ENCODE data around the gene ZDHHC16. TPM values are rescaled to one million over a fixed set of nuclear protein-coding genes. Genes with fewer than 3 reads are reported as not detected.

ZDHHC16 gene
- total and polyA plus RNA-seq, 2 donors (not counting 1 experiment from before 2014, with no cell fraction given) = 24.1 to 41.5 TPM

DNA sequence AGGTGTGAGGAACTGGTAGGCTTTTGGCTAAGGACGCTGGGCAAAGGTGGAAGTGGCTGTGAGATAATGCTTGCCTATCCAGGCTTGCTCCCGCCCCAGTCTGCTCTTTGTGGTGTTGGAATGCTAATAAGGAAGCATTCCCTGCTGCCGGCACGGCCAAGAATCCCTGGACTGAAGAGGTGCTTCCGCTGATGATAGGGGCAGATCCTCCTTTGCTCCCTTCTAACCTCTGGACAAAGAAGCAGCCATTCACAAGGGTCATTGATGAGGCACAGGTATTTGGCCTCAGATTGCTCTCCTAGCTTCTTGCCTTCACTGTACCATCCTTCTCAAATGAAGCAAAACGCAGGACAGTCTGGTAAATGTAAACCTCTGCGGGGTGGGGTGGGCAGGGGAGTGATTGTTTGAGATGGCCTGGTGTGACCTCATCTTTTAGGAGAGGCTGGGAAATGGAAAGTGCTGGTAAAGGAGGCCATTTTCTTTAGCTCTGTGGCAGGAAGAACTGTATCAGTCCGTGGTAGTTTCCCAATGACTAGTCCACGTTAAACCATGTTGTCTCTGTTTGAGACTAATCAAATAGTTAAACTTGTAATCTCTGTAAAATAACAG, 18.3 kb upstream of the ZDHHC16 start:
- DNase-seq (no peak), ATAC-seq (ENCODE audit: low read depth) (no peak)
- no peaks in the 10 kb centered on the region for H3K27me3 Mint-ChIP-seq
- H3K27ac Mint-ChIP-seq = peak overlapping the region; percentile 63
- no peaks in the 10 kb centered on the region for H3K9me3 Mint-ChIP-seq (ENCODE audit: insufficient read depth)
- H3K9ac ChIP-seq (ENCODE audit: low read length) = no peak overlapping the region
- no peak overlapping the region for H2AFZ ChIP-seq (ENCODE audit: insufficient read depth, low read depth, low read length, poor library complexity, severe bottlenecking)
- TF ChIP-seq, protein P1, sequence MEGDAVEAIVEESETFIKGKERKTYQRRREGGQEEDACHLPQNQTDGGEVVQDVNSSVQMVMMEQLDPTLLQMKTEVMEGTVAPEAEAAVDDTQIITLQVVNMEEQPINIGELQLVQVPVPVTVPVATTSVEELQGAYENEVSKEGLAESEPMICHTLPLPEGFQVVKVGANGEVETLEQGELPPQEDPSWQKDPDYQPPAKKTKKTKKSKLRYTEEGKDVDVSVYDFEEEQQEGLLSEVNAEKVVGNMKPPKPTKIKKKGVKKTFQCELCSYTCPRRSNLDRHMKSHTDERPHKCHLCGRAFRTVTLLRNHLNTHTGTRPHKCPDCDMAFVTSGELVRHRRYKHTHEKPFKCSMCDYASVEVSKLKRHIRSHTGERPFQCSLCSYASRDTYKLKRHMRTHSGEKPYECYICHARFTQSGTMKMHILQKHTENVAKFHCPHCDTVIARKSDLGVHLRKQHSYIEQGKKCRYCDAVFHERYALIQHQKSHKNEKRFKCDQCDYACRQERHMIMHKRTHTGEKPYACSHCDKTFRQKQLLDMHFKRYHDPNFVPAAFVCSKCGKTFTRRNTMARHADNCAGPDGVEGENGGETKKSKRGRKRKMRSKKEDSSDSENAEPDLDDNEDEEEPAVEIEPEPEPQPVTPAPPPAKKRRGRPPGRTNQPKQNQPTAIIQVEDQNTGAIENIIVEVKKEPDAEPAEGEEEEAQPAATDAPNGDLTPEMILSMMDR (IDR thresholded peaks at IDR 0.05) = no peak
- no peak for TF ChIP-seq EZH2 (IDR thresholded peaks at IDR 0.05; ENCODE audit: borderline replicate concordance, insufficient read depth, low read depth, low read length, poor library complexity, severe bottlenecking)
- peaks cover 7% of the 10 kb centered on the region for H4K20me1 ChIP-seq (ENCODE audit: control insufficient read depth, insufficient read depth, low read length, poor library complexity, severe bottlenecking)
- peak overlapping the region; percentile 16 to 35 for H3K27ac ChIP-seq (ENCODE audit: low read length in 2 of 2)
- H3K4me1 Mint-ChIP-seq = peaks cover 43% of the 10 kb centered on the region
- intact Hi-C loops (cut with micrococcal nuclease) = no loop called here
- H3K4me2 ChIP-seq (replicated peaks; ENCODE audit: low read depth, low read length, poor library complexity, severe bottlenecking) = peak overlapping the region; percentile 83
- ChIA-PET POLR2A (interaction anchor here (0.6 kb wide), 1 partner anchor 57 kb away, joined by 6 read pairs; no protein-coding TSS in a partner anchor), CTCF (interaction anchor here (1.0 to 1.2 kb wide), 3 partner anchors 15 to 149 kb away, joined by 3 read pairs; partner anchors contain the start of gene RRP12)
- H3K4me1 ChIP-seq (ENCODE audit: control insufficient read depth in 2 of 2, insufficient read depth in 2 of 2, low read length in 2 of 2) = peaks cover 21 to 31% of the 10 kb centered on the region in 2 donors
- peaks cover 35% of the 10 kb centered on the region for H3K79me2 ChIP-seq (ENCODE audit: control insufficient read depth, insufficient read depth, low read length)
- H3K4me3 ChIP-seq (ENCODE audit: control extremely low read depth in 1 of 5, extremely low read depth in 1 of 5, insufficient read depth in 1 of 5, low read depth in 2 of 5, low read length in 4 of 5) = peak overlapping the region in 2 of 5 experiments; percentile 68 to 87
- no peaks in the 10 kb centered on the region for H3K27me3 ChIP-seq (replicated peaks in 1 of 4; ENCODE audit: control extremely low read depth in 1 of 4, control insufficient read depth in 3 of 4, insufficient read depth in 4 of 4, low read length in 3 of 4)
- H3K36me3 ChIP-seq (replicated peaks in 1 of 2; ENCODE audit: control extremely low read depth in 1 of 2, control insufficient read depth in 1 of 2, extremely low read depth in 1 of 2, insufficient read depth in 2 of 2, low read length in 1 of 2) = peaks cover 5 to 33% of the 10 kb centered on the region in 2 experiments
- H3K4me3 Mint-ChIP-seq = peak overlapping the region; percentile 97
- no peaks in the 10 kb centered on the region for H3K9me3 ChIP-seq (ENCODE audit: control extremely low read depth in 1 of 3, control insufficient read depth in 2 of 3, insufficient read depth in 1 of 3, low read length in 2 of 3)
- WGBS (ENCODE audit: insufficient coverage) = 79% methylated on average over 5 of the region's 9 CpGs

DNA sequence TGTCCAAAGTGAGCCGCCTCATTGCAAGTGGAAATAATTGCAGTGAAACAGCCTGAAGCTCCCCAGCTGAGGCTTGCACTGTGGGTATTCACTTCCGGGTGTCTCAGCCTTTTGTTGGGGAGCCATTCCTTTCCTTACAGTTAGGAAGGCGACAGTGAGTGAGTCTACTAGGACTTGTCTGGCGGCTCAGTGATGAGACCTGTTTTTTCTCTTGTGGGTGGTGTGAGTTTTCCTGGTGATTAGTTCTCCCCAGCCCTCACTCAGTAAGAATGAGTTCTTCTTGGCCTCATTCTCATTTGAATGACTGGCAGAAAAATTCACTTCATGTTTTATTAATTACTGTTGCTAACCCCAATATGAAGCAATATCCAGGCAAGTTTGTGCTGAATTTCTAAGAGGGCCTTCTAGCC, 17.4 kb upstream of the ZDHHC16 start:
- POLR2A ChIA-PET = no interaction called here
- intact Hi-C loops (cut with micrococcal nuclease) = no loop called here
- no peaks in the 10 kb centered on the region for H3K9me3 ChIP-seq (ENCODE audit: control extremely low read depth in 1 of 3, control insufficient read depth in 2 of 3, insufficient read depth in 1 of 3, low read length in 2 of 3)
- WGBS (ENCODE audit: insufficient coverage) = no CpG with 5 or more reads among the region's 4 CpGs
- peak overlapping the region in 1 of 2 donors; percentile 40 for H3K27ac ChIP-seq (ENCODE audit: low read length in 2 of 2)
- peaks cover 35% of the 10 kb centered on the region for H3K79me2 ChIP-seq (ENCODE audit: control insufficient read depth, insufficient read depth, low read length)
- H3K27ac Mint-ChIP-seq = peak overlapping the region; percentile 50
- H3K4me1 Mint-ChIP-seq = peaks cover 39% of the 10 kb centered on the region
- DNase-seq = no peak
- H4K20me1 ChIP-seq (ENCODE audit: control insufficient read depth, insufficient read depth, low read length, poor library complexity, severe bottlenecking) = peaks cover 7% of the 10 kb centered on the region
- H3K9ac ChIP-seq (ENCODE audit: low read length) = no peak overlapping the region
- no peaks in the 10 kb centered on the region for H3K27me3 ChIP-seq (replicated peaks in 1 of 4; ENCODE audit: control extremely low read depth in 1 of 4, control insufficient read depth in 3 of 4, insufficient read depth in 4 of 4, low read length in 3 of 4)
- peak overlapping the region; percentile 19 for H3K4me2 ChIP-seq (replicated peaks; ENCODE audit: low read depth, low read length, poor library complexity, severe bottlenecking)
- H3K4me1 ChIP-seq (ENCODE audit: control insufficient read depth in 2 of 2, insufficient read depth in 2 of 2, low read length in 2 of 2) = peaks cover 21 to 31% of the 10 kb centered on the region in 2 donors
- no peaks in the 10 kb centered on the region for H3K9me3 Mint-ChIP-seq (ENCODE audit: insufficient read depth)
- peaks cover 5 to 36% of the 10 kb centered on the region in 2 experiments for H3K36me3 ChIP-seq (replicated peaks in 1 of 2; ENCODE audit: control extremely low read depth in 1 of 2, control insufficient read depth in 1 of 2, extremely low read depth in 1 of 2, insufficient read depth in 2 of 2, low read length in 1 of 2)
- peak overlapping the region; percentile 67 for H3K4me3 Mint-ChIP-seq
- no peak for ATAC-seq (ENCODE audit: low read depth)
- CTCF ChIA-PET = interaction anchor here (1.1 kb wide), 1 partner anchor 14 kb away, joined by 3 read pairs; no protein-coding TSS in a partner anchor
- TF ChIP-seq, protein P1 (IDR thresholded peaks at IDR 0.05) = no peak
- TF ChIP-seq EZH2 (IDR thresholded peaks at IDR 0.05; ENCODE audit: borderline replicate concordance, insufficient read depth, low read depth, low read length, poor library complexity, severe bottlenecking) = no peak
- no peaks in the 10 kb centered on the region for H3K27me3 Mint-ChIP-seq
- H3K4me3 ChIP-seq (ENCODE audit: control extremely low read depth in 1 of 5, extremely low read depth in 1 of 5, insufficient read depth in 1 of 5, low read depth in 2 of 5, low read length in 4 of 5) = no peak overlapping the region
- no peak overlapping the region for H2AFZ ChIP-seq (ENCODE audit: insufficient read depth, low read depth, low read length, poor library complexity, severe bottlenecking)

All from B cell (primary cell).